ENCODE measurements around the gene RBM28.

- no peak for TF ChIP-seq CTCF (IDR thresholded peaks at IDR 0.05)
- no peak for TF ChIP-seq POLR2AphosphoS5 (IDR thresholded peaks at IDR 0.05; ENCODE audit: low read depth, low read length)
- no peak for TF ChIP-seq REST (IDR thresholded peaks at IDR 0.05; ENCODE audit: insufficient read depth in 1 of 2, low read depth in 2 of 2, low read length in 1 of 2)
- TF ChIP-seq SIN3A (IDR thresholded peaks at IDR 0.05; ENCODE audit: borderline replicate concordance, insufficient read depth, low read depth, low read length): no peak
Measured at GRCh38 chr7:128352636-128353035, 8.9 kb upstream of the RBM28 start.

Measured in Panc1 (cell line).